ENCODE results near the gene BAZ2B.
A peak's percentile ranks its signal among the peaks of the same experiment; 100 is the strongest.

BAZ2B gene

GRCh38 chr2:159297042-159297707 lies 319.2 kb downstream of the BAZ2B start:
- DNase-seq, result no peak

DNA sequence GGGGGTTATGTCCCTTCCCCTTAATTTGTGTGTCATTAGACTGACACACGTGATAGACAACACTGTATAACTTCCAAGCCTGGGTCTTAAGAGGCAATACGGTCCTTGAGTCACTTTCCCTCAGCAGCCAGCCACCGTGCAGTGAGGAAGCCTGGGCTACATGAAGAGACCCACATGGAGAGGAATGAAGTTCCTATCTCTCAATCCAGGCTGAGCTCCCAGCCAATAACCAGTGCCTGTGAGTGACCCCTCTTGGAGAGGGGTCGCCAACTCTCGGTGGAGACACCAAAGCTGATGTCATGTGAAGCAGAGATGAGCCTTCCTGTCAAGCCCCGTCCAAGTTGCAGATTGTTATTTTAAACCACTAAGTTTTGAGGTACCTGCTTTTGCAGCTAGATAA lies 324.2 kb downstream of the BAZ2B start:
- no peak for DNase-seq

DNA sequence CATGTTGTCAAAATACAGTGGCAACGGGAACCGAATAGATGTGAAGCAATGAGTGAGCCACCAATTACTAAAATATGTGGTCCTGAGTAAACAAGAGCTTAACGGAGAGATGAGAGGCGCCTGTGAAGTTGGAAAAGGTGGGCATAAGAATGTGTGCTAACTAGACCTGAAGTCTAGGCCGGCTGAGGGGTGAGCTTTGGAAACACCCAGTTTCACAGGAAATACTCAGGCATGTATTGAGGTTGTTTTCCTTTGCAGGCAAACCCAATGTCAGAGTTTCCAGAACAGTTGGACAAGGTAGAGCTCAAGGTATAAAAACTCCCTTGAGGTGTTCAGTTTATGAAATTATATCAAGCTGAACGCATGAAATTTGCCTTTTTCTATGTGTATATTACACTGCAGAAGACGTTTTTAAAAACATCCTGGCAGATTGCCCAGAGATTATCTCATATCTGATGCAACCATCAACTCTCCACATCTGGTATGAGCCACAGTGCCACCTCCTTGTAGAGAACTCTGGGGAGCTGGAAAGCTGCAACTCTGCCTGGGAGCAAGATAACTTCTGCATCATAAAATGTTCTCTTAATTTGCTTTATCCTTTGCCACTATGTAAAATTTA lies 325.9 kb downstream of the BAZ2B start:
- DNase-seq, result peak; percentile 78

- no peak for DNase-seq
These were observed 328.6 kb downstream of the BAZ2B start for GRCh38 chr2:159287733-159288132.

GRCh38 chr2:159286709-159287441 lies 329.5 kb downstream of the BAZ2B start:
- peak; percentile 96 for DNase-seq

DNA sequence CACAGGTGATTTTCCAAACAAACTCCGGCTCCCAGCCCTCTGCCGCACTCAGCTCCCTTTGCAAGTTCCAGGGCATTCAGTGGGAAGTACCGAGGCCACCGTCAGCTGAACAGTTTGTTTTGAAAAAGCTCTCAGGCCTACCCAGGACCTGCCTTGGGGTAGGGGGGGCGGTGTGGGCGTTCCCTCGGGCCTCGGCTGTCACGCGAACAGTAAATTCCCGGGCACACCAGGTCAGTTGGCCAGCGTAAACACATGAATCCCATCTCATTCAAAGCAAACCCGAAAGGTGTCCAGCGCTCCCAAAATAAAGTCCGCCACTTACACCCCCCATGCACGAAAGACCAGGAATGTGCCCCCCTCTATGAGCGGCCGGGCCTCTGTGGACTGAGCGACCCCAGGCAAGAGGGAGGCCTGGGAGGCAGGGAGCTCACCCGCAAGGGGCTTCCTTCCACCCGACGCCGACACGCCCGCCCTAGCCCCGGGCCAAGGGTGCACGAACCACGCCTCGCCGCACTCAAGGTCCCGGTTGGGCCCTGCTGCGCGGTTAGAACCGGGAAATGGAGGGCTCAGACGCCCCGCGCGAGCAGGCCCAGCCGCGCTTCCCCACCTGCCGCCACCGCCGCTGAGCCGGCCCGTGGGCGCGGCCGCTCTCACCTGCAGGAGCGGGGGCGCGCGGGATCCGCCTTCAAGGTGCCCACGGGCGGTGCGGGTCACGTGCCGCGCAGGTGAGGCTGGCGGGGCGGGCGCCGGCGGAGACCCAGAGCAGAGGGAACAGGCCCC lies 330.2 kb downstream of the BAZ2B start, which contains the start of gene WDSUB1:
WDSUB1 (minus strand) TSS at position 775 of the 780 bp plus-strand sequence. CDS start 3,634 bp downstream, outside the sequence.
- DNase-seq, result peak; percentile 75

- no peak for DNase-seq
These were observed 330.9 kb downstream of the BAZ2B start for GRCh38 chr2:159285433-159285832.

DNA sequence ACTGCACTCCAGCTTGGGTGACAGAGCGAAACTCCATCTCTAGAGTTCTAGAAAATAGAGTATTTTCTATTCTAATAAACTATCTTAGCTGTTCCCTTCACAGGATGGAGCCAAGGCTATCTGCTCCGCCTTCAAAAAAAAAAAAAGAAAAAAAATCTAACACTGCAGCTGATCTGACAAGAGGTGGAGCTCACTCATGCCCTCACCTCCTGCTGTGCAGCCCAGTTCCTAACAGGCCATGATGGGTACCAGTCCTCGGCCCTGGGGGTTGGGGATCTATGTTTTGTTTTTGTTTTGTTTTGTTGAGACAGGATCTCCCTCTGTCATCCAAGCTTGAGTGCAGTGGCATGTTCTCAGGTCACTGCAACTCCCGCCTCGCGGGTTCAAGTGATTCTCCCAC lies 332.8 kb downstream of the BAZ2B start:
- DNase-seq, result no peak

DNA sequence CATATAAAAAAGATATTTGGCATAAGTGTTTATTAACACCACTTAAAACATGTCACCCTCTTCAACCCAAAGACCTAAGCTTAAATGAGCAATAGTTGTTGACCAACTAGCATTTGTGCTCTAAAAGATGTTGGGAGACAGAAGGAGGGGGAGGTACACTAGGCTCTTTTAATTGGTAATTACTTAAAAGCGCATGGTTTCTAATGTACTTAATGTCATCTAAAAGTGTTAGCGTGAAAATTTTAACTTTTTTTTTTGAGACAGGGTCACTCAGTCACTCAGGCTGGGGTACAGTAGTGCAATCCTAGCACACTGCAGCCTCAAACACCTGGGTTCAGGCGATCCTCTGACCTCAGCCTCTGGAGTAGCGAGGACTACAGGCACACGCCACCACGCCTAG lies 335.3 kb downstream of the BAZ2B start:
- DNase-seq, result no peak

DNA sequence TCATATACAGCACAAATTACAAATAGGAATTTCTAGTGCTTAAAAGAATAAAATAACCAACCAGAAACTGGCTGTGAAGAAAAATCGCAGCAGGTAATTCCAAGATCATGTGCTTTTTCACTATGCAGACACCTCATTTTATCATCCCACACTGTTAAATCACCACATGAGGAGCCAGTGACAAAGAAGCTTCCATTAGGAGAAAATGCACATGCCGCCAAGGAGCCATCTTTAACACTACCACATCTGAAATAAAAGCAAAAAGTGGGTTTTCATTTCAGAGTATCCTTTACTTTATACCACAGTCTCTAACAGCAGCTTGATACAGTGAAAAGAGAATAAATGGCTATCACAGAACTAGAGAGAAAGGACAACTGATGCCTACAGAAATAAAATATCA lies 336.6 kb downstream of the BAZ2B start:
- no peak for DNase-seq

- no peak for DNase-seq
These were observed 341.2 kb downstream of the BAZ2B start for GRCh38 chr2:159275111-159275510.

GRCh38 chr2:159272156-159272555 lies 344.2 kb downstream of the BAZ2B start:
- peak; percentile 37 for DNase-seq

GRCh38 chr2:159270744-159271379 lies 345.5 kb downstream of the BAZ2B start:
- DNase-seq, result no peak

Data from NCI-H69 (cell line).